HEK293 (cell line): ENCODE measurements around the gene SLC30A3.

Experiments used
- GLI4 ChIP-seq: fragments of 450-650 bp; formaldehyde crosslinking; IDR thresholded peaks from 2 replicates; pipeline ENCODE4 v1.5.1; 2016; ENCODE audit warnings: missing biosample characterization, missing genetic modification characterization
- ZNF157 ChIP-seq: fragments of 450-650 bp; formaldehyde crosslinking; IDR thresholded peaks from 2 replicates; pipeline ENCODE4 v1.5.1; 2016; ENCODE audit warnings: missing biosample characterization, missing genetic modification characterization
- ZNF596 ChIP-seq: fragments of 450-650 bp; IDR thresholded peaks from 2 replicates; pipeline ENCODE4 v1.5.0; 2018; ENCODE audit warnings: missing biosample characterization, mild to moderate bottlenecking, missing genetic modification characterization, moderate library complexity
- ZNF660 ChIP-seq: fragments of 450-650 bp; IDR thresholded peaks from 2 replicates; pipeline ENCODE4 v1.5.1; 2018; ENCODE audit warnings: missing biosample characterization, mild to moderate bottlenecking, missing genetic modification characterization
- TF ChIP-seq, protein P1 (sequence below): fragments of 450-650 bp; formaldehyde crosslinking; IDR thresholded peaks from 2 replicates; pipeline ENCODE4 v1.5.1; 2017; ENCODE audit warnings: missing biosample characterization, missing genetic modification characterization
- TF ChIP-seq, protein P2 (sequence below): fragments of 450-650 bp; formaldehyde crosslinking; IDR thresholded peaks from 2 replicates; pipeline ENCODE4 v1.5.1; 2016; ENCODE audit warnings: missing biosample characterization, missing genetic modification characterization

DNA sequence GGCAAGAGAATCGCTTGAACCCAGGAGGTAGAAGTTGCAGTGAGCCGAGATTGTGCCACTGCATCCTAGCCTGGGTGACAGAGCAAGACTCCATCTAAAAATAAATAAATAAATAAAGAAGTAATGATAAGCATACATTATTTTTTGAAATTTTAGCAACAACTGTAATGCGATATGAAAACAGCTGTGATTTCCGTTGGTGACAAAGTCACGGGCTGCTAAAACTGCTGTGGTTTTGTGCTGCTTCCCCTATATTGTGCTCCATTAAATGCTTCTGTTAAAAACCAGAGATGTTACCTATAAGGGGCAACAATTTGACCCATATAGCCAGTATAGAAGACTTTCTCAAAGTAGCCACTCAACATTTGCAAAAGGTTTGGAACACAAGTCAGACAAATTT is 27.7 kb upstream of the SLC30A3 start:
- TF ChIP-seq, protein P1, sequence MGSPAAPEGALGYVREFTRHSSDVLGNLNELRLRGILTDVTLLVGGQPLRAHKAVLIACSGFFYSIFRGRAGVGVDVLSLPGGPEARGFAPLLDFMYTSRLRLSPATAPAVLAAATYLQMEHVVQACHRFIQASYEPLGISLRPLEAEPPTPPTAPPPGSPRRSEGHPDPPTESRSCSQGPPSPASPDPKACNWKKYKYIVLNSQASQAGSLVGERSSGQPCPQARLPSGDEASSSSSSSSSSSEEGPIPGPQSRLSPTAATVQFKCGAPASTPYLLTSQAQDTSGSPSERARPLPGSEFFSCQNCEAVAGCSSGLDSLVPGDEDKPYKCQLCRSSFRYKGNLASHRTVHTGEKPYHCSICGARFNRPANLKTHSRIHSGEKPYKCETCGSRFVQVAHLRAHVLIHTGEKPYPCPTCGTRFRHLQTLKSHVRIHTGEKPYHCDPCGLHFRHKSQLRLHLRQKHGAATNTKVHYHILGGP (tag by site-specific recombination): no peak
- TF ChIP-seq, protein P2, sequence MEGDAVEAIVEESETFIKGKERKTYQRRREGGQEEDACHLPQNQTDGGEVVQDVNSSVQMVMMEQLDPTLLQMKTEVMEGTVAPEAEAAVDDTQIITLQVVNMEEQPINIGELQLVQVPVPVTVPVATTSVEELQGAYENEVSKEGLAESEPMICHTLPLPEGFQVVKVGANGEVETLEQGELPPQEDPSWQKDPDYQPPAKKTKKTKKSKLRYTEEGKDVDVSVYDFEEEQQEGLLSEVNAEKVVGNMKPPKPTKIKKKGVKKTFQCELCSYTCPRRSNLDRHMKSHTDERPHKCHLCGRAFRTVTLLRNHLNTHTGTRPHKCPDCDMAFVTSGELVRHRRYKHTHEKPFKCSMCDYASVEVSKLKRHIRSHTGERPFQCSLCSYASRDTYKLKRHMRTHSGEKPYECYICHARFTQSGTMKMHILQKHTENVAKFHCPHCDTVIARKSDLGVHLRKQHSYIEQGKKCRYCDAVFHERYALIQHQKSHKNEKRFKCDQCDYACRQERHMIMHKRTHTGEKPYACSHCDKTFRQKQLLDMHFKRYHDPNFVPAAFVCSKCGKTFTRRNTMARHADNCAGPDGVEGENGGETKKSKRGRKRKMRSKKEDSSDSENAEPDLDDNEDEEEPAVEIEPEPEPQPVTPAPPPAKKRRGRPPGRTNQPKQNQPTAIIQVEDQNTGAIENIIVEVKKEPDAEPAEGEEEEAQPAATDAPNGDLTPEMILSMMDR (tag by site-specific recombination): no peak
- TF ChIP-seq GLI4 (no peak), ZNF596 (tag by site-specific recombination) (no peak), ZNF660 (tag by site-specific recombination) (no peak), ZNF157 (tag by site-specific recombination) (no peak)
